Activated naive CD8-positive, alpha-beta T cell treated with anti-CD3 and anti-CD28 coated beads, Interleukin-2, amount 50 U/mL, for 24 hours (primary cell): ENCODE results near the gene RNASEH2B.

ENCODE experiments used
- ATAC-seq: fragments of 150-1000 bp; cut with Tn5 transposase; one replicate; pipeline ENCODE4 v1.10.0; 2021
- DNase-seq: peaks from one replicate; pipeline ENCODE4 v3.0.0; 2021
- H3K27ac Mint-ChIP-seq: one replicate; pipeline ENCODE4 v1.8.0; 2021; ENCODE audit warnings: mild to moderate bottlenecking, mixed read lengths
- H3K27me3 Mint-ChIP-seq: one replicate; pipeline ENCODE4 v1.8.0; 2021; ENCODE audit warnings: mixed read lengths
- H3K36me3 Mint-ChIP-seq: one replicate; pipeline ENCODE4 v1.8.0; 2021; ENCODE audit warnings: low read depth, mixed read lengths
- H3K4me1 Mint-ChIP-seq: one replicate; pipeline ENCODE4 v1.8.0; 2021; ENCODE audit warnings: mixed read lengths
- H3K4me3 Mint-ChIP-seq: one replicate; pipeline ENCODE4 v1.8.0; 2021; ENCODE audit warnings: mild to moderate bottlenecking, moderate library complexity, mixed read lengths
- H3K9me3 Mint-ChIP-seq: one replicate; pipeline ENCODE4 v1.8.0; 2021; ENCODE audit warnings: mixed read lengths

RNASEH2B gene

DNA sequence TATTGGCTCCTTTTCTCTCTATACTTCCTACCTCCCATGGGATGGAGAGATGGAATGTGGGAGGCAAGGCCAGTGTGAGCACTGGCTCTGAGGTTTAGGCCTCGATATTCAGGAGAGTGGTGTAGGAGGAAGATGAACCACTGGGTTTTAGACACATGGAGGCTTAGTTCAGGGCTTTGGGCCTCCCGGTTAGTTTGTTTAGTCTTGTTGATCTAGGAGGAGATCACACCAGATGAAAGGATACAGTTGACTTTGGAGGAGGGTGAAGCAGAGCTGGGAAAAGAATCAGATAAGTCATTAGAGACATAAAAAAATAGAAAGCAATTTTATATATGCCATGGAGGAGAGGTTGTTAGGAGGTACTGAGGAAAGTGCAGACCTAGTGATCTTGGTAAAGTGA is 30.9 kb downstream of the RNASEH2B start:
- DNase-seq (no peak), ATAC-seq (no peak)
- H3K4me1 Mint-ChIP-seq, result peaks cover 9% of the 10 kb centered on the region
- H3K9me3 Mint-ChIP-seq, result no peaks in the 10 kb centered on the region
- H3K36me3 Mint-ChIP-seq, result peaks cover 65% of the 10 kb centered on the region
- H3K27ac Mint-ChIP-seq, result no peak overlapping the region
- no peaks in the 10 kb centered on the region for H3K27me3 Mint-ChIP-seq
- H3K4me3 Mint-ChIP-seq, result no peak overlapping the region

DNA sequence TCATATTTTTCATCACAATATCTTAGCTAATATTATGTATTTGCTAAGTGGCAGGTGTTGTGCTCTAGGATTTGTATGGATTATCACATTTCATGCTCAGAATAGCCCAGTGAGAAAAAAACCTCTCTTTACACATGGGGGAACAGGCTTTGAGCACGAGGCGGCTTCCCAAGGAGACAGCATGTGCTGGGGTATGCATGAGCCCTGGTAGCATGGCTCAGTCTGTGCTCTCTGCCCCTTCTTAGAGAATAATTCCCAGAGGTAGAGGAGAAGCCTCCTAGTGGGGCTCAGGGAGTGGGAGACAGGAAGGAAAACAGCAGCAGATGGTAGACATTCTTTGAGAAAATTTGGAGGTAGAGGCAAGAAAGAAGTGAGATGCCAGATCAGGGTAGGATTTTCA is 31.6 kb downstream of the RNASEH2B start:
- no peak overlapping the region for H3K4me3 Mint-ChIP-seq

DNA sequence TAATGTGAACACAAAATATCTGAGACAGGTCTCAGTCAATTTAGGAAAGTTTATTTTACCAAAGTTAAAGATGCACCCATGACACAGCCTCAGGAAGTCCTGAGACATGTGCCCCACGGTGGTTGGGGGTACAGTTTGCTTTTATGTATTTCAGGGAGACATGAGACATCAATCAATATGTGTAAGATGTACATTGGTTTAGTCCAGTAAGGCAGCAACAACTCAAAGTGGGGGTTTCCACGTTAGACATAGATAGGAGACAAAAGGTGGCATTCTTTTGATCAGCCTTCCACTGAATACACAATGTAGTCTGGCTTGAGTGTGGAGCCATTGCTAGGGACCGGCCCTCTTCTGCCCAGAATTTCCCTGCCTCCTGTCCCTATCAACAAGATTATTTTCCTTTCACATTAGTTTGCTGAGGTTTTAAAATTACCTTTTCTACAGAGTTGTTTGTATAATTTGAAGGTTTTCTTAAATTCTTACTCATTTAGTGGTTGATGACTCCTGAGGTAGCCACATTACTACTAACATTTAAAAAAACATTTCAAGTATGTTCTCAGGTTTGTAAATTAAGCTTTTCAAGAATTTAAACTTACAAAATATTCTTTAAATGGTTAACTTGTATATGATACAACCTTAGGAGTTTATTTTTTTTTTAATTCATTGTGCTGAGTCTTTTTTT is 33.2 kb downstream of the RNASEH2B start:
- H3K9me3 Mint-ChIP-seq, result no peaks in the 10 kb centered on the region
- H3K4me3 Mint-ChIP-seq, result no peak overlapping the region
- no peak for DNase-seq
- peaks cover 55% of the 10 kb centered on the region for H3K36me3 Mint-ChIP-seq
- no peaks in the 10 kb centered on the region for H3K27me3 Mint-ChIP-seq
- peaks cover 9% of the 10 kb centered on the region for H3K4me1 Mint-ChIP-seq
- peak; percentile 63 for ATAC-seq
- no peak overlapping the region for H3K27ac Mint-ChIP-seq

More for the DNA sequence above, 31.6 kb downstream of the RNASEH2B start:
- peaks cover 60% of the 10 kb centered on the region for H3K36me3 Mint-ChIP-seq
- peaks cover 9% of the 10 kb centered on the region for H3K4me1 Mint-ChIP-seq
- DNase-seq (no peak), ATAC-seq (no peak)
- no peaks in the 10 kb centered on the region for H3K27me3 Mint-ChIP-seq
- no peak overlapping the region for H3K27ac Mint-ChIP-seq
- no peaks in the 10 kb centered on the region for H3K9me3 Mint-ChIP-seq

DNA sequence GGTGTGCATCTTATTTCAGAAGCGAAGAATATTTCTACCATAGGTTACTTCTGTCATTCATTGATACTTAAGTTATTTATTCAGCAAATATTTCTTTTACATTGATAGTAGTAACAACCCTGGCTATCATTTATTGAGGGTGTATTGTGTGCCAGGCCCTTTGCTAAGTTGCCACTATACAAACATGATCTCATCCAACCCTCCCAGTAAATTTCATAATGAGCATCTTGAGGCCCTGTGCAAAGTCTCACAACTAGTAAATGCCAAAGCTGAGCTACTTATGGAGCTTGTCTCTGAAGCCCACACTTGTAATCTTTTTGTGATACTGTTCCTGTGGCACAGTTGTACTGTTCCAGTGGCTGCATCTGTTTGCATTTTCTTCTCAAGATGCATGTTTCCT is 36.1 kb downstream of the RNASEH2B start:
- DNase-seq, result no peak
- Mint-ChIP-seq H3K36me3 (peaks cover 58% of the 10 kb centered on the region), H3K9me3 (no peaks in the 10 kb centered on the region), H3K4me3 (no peak overlapping the region), H3K27ac (no peak overlapping the region), H3K27me3 (no peaks in the 10 kb centered on the region), H3K4me1 (peaks cover 9% of the 10 kb centered on the region)
- ATAC-seq, result no peak

DNA sequence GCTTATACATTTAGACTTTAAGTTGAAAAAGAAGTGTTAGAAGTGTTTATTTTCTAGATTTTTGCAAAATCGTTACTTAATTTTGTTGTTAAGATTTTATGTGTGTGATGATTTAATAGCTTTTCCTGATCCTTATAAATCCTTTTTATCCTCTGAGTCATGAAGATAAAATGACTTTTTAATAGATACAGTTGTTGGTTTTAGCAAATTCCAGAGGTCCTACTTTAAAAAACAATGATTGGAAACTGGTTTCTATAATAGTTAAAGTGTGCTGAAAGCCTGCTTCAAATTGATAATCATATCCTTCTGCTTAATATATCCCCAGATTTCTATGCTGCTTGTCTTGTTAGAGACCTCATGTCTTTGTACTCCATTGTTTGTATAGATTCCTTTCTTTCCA is 39.0 kb downstream of the RNASEH2B start:
- Mint-ChIP-seq H3K27me3 (no peaks in the 10 kb centered on the region), H3K9me3 (no peaks in the 10 kb centered on the region), H3K4me3 (no peak overlapping the region), H3K36me3 (peaks cover 43% of the 10 kb centered on the region), H3K4me1 (no peaks in the 10 kb centered on the region), H3K27ac (no peak overlapping the region)
- DNase-seq (no peak), ATAC-seq (no peak)

DNA sequence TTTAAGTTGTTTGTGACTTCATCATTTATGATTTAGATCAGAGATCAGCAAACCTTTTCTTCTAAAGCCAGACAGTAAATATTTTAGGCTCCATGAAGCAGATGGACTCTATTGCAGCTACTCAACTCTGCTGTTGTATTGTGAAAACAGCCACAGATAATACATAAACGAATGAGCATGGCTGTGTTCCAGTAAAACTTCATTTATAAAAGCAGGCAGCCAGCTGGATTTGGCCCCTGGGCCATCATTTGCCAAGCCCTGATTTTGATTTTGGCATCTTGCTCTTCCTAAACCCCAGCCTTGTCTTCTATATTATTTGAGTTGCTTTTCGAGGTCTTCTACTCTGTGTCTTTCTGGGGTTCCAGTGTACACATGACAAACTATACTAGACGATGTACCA is 41.3 kb downstream of the RNASEH2B start:
- no peaks in the 10 kb centered on the region for H3K9me3 Mint-ChIP-seq
- H3K36me3 Mint-ChIP-seq, result peaks cover 34% of the 10 kb centered on the region

DNA sequence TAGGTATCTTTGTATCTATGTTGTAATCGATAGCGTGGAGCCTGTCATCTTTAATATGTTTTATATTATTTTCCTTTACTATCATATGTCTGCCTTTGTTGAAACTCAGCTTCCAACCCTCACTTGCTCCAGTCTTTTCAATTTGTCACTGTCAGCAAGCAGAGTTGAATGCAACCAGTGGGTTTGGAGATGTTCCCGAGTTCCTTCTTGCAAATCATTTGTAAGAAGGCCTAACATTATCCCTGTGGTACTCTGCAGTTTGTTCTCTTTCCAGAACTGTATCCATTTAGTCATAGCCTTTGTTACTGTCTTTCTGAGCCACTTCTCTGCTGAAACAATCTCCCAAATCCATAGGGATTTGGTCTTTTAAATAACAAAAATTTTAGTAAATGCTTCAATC is 41.8 kb downstream of the RNASEH2B start:
- H3K27me3 Mint-ChIP-seq, result no peaks in the 10 kb centered on the region
- no peaks in the 10 kb centered on the region for H3K9me3 Mint-ChIP-seq
- no peak overlapping the region for H3K27ac Mint-ChIP-seq
- ATAC-seq (no peak), DNase-seq (no peak)
- H3K4me3 Mint-ChIP-seq, result no peak overlapping the region
- H3K4me1 Mint-ChIP-seq, result no peaks in the 10 kb centered on the region
- H3K36me3 Mint-ChIP-seq, result peaks cover 34% of the 10 kb centered on the region

More for the DNA sequence above, 41.3 kb downstream of the RNASEH2B start:
- Mint-ChIP-seq H3K4me1 (no peaks in the 10 kb centered on the region), H3K27ac (no peak overlapping the region), H3K4me3 (no peak overlapping the region), H3K27me3 (no peaks in the 10 kb centered on the region)
- ATAC-seq (no peak), DNase-seq (no peak)

DNA sequence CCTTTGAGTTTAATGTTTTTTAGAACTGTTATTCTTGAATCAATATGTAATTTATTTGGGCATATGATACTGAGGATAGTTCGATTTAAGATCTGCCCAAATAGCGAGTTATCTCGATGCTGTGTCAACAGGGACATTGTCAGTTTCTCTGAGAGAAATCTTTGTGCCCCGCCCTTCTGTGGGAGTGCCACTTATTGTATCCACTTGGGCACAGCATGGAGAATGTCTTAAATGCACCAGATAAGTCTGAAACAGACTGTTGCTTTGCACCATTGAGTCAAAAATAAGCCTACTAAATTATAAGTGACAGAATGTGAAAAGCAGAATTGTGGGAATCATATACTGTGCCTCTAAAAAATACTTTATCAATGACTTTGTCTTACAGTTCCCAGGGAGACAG is 45.6 kb downstream of the RNASEH2B start:
- DNase-seq (no peak), ATAC-seq (no peak)
- H3K9me3 Mint-ChIP-seq, result no peaks in the 10 kb centered on the region
- H3K36me3 Mint-ChIP-seq, result peaks cover 24% of the 10 kb centered on the region
- no peaks in the 10 kb centered on the region for H3K4me1 Mint-ChIP-seq
- no peaks in the 10 kb centered on the region for H3K27me3 Mint-ChIP-seq
- no peak overlapping the region for H3K4me3 Mint-ChIP-seq
- H3K27ac Mint-ChIP-seq, result no peak overlapping the region

DNA sequence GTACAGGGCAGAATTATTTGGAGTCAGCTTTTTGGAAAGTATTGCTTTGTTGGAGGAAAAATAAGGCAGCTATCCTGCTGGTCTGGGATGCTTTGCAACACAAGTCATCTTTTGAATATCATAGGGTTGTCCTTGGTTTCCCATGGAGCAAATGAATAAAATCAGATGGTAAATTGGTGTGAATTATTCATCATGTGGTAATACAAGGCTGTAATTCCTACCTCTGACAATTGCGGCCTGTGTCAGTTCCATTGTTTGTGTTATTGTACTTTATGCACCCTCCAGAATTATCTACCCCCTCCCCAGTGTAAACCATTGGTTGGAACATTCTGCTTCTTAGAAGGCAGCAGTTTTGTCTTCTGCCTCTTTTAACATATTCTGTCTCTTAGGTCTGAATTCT is 46.2 kb downstream of the RNASEH2B start:
- peaks cover 23% of the 10 kb centered on the region for H3K36me3 Mint-ChIP-seq
- no peak overlapping the region for H3K27ac Mint-ChIP-seq
- no peaks in the 10 kb centered on the region for H3K9me3 Mint-ChIP-seq
- H3K4me1 Mint-ChIP-seq, result no peaks in the 10 kb centered on the region
- ATAC-seq, result no peak
- no peak for DNase-seq
- H3K27me3 Mint-ChIP-seq, result no peaks in the 10 kb centered on the region
- H3K4me3 Mint-ChIP-seq, result no peak overlapping the region

DNA sequence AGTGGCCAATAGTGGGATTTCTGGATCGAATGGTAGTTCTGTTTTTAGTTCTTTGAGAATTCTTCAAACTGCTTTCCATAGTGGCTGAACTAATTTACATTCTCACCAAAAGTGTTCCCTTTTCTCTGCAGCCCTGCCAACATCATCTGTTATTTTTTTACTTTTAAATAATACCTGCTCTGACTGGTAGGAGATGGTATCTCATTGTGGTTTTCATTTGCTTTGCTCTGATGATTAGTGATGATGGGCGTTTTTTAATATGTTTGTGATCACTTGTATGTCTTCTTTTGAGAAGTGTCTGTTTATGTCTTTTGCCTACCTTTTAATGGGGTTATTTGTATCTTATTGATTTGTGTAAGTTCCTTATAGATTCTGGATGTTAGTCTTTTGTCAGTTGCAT is 48.0 kb downstream of the RNASEH2B start:
- Mint-ChIP-seq H3K4me1 (no peaks in the 10 kb centered on the region), H3K27me3 (no peaks in the 10 kb centered on the region), H3K27ac (no peak overlapping the region), H3K9me3 (no peaks in the 10 kb centered on the region), H3K36me3 (peaks cover 21% of the 10 kb centered on the region), H3K4me3 (no peak overlapping the region)
- no peak for DNase-seq
- ATAC-seq, result no peak

DNA sequence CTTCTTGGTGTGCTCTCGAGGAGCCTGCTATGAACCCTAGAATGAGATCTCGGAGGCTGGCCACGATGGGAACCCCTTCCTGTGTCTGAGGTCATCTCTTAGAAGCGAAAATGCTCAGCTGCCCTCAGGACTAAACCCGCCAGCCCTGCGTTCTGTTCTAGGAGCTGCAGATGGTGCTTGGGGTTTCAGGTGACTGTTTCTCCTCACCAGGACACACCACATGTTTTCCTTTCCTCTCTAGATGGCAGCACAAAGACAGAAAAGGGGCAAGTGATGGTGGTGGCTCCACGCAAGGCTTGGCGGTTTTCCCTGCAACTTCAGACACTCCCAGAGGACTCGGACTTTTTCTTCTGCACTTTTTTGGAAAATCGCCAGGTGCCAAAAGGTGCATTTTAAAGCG is 60.1 kb downstream of the RNASEH2B start:
- no peaks in the 10 kb centered on the region for H3K9me3 Mint-ChIP-seq
- H3K4me1 Mint-ChIP-seq, result no peaks in the 10 kb centered on the region
- no peaks in the 10 kb centered on the region for H3K27me3 Mint-ChIP-seq
- peaks cover 29% of the 10 kb centered on the region for H3K36me3 Mint-ChIP-seq
- no peak overlapping the region for H3K27ac Mint-ChIP-seq
- no peak for DNase-seq
- no peak for ATAC-seq
- H3K4me3 Mint-ChIP-seq, result no peak overlapping the region

DNA sequence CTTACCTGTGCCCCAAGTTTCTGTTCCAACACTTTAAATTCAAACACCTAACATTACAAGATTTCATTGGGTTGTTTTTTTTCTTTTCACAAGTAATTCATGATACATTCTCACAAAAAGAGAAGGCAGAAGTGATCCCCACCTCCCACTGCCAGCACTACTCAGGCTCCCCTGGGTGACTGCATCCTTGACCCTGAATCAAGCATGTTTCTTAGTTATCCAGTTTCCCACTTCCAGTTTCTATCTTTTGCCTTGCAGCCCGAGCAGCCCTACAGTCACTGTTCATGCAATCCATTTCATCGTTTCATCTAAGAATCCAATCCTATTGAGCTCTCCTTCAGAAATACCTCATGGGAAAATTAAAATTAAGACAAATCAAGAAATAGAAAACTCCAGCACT is 61.4 kb downstream of the RNASEH2B start:
- Mint-ChIP-seq H3K27me3 (no peaks in the 10 kb centered on the region), H3K4me3 (no peak overlapping the region), H3K9me3 (no peaks in the 10 kb centered on the region), H3K36me3 (peaks cover 31% of the 10 kb centered on the region), H3K4me1 (no peaks in the 10 kb centered on the region), H3K27ac (no peak overlapping the region)
- ATAC-seq (no peak), DNase-seq (no peak)

DNA sequence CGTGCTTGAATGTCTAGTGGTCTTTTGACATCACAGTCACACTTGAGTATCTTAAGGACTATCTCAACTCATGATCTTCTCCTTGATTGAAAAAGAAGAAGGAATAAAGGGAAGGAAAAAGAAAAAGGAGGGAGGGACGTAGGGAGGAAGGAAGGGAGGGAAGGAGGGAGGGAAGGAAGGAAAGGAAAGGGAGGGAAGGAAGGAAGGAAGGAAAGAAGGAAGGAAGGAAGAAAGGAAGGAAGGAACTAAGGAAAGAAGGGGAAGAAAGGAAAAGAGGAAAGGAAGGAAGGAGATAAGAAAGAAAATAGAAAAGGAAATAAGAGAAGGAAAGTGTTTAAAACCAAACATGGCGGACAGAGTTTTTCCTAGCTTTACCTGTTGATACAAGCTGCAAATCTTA is 64.7 kb downstream of the RNASEH2B start:
- Mint-ChIP-seq H3K36me3 (peaks cover 38% of the 10 kb centered on the region), H3K27me3 (no peaks in the 10 kb centered on the region), H3K4me3 (no peak overlapping the region)

DNA sequence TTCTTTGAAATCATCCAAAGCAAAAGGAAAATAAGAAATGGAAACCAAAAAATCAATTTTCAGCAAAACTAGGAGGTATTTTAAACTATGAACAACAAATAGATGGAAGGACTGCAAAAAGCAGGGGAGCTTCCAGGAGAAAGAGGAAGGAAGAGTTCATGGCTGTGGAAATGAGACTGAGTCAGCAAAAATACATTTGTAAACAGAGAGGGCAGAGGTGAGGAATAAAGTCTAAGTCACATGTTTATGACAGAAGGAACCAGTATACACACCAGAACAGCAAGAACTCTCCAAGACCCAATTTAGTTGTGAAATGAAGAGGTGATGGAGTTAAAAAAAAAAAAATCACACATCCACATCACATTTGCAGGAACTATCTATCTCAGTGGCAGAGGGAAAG is 69.6 kb downstream of the RNASEH2B start:
- Mint-ChIP-seq H3K27ac (peak overlapping the region; percentile 22), H3K36me3 (peaks cover 28% of the 10 kb centered on the region), H3K9me3 (peaks cover 6% of the 10 kb centered on the region), H3K27me3 (no peaks in the 10 kb centered on the region), H3K4me3 (no peak overlapping the region), H3K4me1 (no peaks in the 10 kb centered on the region)
- DNase-seq, result no peak
- no peak for ATAC-seq

More for the DNA sequence above, 64.7 kb downstream of the RNASEH2B start:
- no peak overlapping the region for H3K27ac Mint-ChIP-seq
- H3K9me3 Mint-ChIP-seq, result no peaks in the 10 kb centered on the region
- no peaks in the 10 kb centered on the region for H3K4me1 Mint-ChIP-seq
- DNase-seq (no peak), ATAC-seq (no peak)

DNA sequence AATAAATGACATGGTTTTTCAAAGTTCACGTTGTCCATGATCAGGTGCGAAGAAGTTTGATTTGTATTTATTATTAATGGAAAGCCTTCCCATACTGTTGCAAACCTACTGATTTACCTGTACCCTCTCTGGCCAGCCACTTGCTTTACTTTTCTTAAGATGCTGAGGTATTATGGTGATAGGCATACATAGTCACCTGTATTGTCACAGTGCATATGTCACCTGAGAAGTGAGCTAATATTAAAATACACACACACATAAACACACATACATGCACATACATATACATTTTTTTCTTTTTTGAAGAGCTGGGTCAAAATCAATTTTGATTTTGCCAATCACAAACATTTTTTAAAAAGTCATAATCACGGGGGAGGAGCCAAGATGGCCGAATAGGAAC is 72.1 kb downstream of the RNASEH2B start:
- no peaks in the 10 kb centered on the region for H3K27me3 Mint-ChIP-seq
- H3K9me3 Mint-ChIP-seq, result peaks cover 6% of the 10 kb centered on the region
- ATAC-seq, result no peak
- no peaks in the 10 kb centered on the region for H3K4me1 Mint-ChIP-seq
- peaks cover 14% of the 10 kb centered on the region for H3K36me3 Mint-ChIP-seq
- peak overlapping the region; percentile 21 for H3K4me3 Mint-ChIP-seq
- DNase-seq, result no peak
- H3K27ac Mint-ChIP-seq, result no peak overlapping the region

DNA sequence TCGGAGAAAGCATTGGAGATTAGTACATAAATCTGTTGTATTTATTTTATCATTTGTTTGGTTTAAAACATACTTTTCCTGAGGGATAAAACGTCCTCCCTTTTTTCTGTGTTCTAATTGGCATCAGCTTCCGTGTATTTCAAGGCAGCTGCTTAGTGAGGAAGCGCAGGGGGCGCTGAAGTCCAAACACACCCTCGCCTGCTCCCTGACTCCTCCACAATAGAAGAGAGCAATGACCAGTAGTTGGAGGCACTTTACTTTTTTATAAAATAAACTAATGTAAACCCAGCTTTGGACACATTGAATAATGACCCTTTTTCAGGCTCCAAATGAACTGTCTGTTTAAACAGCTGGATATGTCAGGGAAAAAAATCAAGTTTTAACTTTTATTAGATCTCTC is 79.9 kb downstream of the RNASEH2B start:
- Mint-ChIP-seq H3K4me1 (peaks cover 18% of the 10 kb centered on the region), H3K9me3 (peaks cover 4% of the 10 kb centered on the region), H3K4me3 (no peak overlapping the region), H3K27me3 (no peaks in the 10 kb centered on the region), H3K36me3 (no peaks in the 10 kb centered on the region), H3K27ac (no peak overlapping the region)
- no peak for ATAC-seq
- DNase-seq, result no peak
